ENCODE data around the gene TMEM63A. TPM values are rescaled to one million over a fixed set of nuclear protein-coding genes. Genes with fewer than 3 reads are reported as not detected.
A peak's percentile ranks its signal among the peaks of the same experiment; 100 is the strongest.

TMEM63A gene
- total and polyA plus RNA-seq, 2 of the 13 experiments (the other 11 are each of a cell fraction or from before 2014, with no cell fraction given), result 23.9 to 53.3 TPM

GRCh38 chr1:225813214-225813964 lies 68.8 kb downstream of the TMEM63A start (continued):
- TF ChIP-seq, protein P1, sequence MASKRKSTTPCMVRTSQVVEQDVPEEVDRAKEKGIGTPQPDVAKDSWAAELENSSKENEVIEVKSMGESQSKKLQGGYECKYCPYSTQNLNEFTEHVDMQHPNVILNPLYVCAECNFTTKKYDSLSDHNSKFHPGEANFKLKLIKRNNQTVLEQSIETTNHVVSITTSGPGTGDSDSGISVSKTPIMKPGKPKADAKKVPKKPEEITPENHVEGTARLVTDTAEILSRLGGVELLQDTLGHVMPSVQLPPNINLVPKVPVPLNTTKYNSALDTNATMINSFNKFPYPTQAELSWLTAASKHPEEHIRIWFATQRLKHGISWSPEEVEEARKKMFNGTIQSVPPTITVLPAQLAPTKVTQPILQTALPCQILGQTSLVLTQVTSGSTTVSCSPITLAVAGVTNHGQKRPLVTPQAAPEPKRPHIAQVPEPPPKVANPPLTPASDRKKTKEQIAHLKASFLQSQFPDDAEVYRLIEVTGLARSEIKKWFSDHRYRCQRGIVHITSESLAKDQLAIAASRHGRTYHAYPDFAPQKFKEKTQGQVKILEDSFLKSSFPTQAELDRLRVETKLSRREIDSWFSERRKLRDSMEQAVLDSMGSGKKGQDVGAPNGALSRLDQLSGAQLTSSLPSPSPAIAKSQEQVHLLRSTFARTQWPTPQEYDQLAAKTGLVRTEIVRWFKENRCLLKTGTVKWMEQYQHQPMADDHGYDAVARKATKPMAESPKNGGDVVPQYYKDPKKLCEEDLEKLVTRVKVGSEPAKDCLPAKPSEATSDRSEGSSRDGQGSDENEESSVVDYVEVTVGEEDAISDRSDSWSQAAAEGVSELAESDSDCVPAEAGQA (IDR thresholded peaks at IDR 0.05; ENCODE audit: low read depth), result peak; percentile 78; the same call in 1 of the 2 replicates
- TF ChIP-seq, protein P1 (CRISPR knock-in tag; IDR thresholded peaks at IDR 0.05; ENCODE audit: borderline replicate concordance), result peak; percentile 57; the same call in 1 of the 2 replicates
- TF ChIP-seq SIX4 (CRISPR knock-in tag; IDR thresholded peaks at IDR 0.05), result peak; percentile 85
- TF ChIP-seq MYC (CRISPR knock-in tag; IDR thresholded peaks at IDR 0.05; ENCODE audit: borderline replicate concordance), result peak; percentile 80; the same call in 1 of the 2 replicates
- TF ChIP-seq THAP7 (CRISPR knock-in tag; IDR thresholded peaks at IDR 0.05), result peak; percentile 75
- TF ChIP-seq MYPOP (CRISPR knock-in tag; IDR thresholded peaks at IDR 0.05), result peak; percentile 83; the same call in 1 of the 2 replicates
- TF ChIP-seq, protein P2, sequence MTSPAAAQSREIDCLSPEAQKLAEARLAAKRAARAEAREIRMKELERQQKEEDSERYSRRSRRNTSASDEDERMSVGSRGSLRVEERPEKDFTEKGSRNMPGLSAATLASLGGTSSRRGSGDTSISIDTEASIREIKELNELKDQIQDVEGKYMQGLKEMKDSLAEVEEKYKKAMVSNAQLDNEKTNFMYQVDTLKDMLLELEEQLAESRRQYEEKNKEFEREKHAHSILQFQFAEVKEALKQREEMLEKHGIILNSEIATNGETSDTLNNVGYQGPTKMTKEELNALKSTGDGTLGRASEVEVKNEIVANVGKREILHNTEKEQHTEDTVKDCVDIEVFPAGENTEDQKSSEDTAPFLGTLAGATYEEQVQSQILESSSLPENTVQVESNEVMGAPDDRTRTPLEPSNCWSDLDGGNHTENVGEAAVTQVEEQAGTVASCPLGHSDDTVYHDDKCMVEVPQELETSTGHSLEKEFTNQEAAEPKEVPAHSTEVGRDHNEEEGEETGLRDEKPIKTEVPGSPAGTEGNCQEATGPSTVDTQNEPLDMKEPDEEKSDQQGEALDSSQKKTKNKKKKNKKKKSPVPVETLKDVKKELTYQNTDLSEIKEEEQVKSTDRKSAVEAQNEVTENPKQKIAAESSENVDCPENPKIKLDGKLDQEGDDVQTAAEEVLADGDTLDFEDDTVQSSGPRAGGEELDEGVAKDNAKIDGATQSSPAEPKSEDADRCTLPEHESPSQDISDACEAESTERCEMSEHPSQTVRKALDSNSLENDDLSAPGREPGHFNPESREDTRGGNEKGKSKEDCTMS (CRISPR knock-in tag; conservative IDR thresholded peaks at IDR 0.05), result no peak
- TF ChIP-seq RORA (CRISPR knock-in tag; IDR thresholded peaks at IDR 0.05), result no peak
- peak; percentile 92 for TF ChIP-seq ZNF557 (CRISPR knock-in tag; IDR thresholded peaks at IDR 0.05)
- peak; percentile 65 for TF ChIP-seq ZFP91 (CRISPR knock-in tag; IDR thresholded peaks at IDR 0.05; ENCODE audit: borderline replicate concordance)
- TF ChIP-seq ZBTB3 (CRISPR knock-in tag; IDR thresholded peaks at IDR 0.05; ENCODE audit: borderline replicate concordance, low read depth), result peak; percentile 82; the same call in 1 of the 2 replicates
- TF ChIP-seq EED (CRISPR knock-in tag; IDR thresholded peaks at IDR 0.05), result no peak
- peak; percentile 69; the same call in 1 of the 2 replicates for TF ChIP-seq ZNF564 (CRISPR knock-in tag; IDR thresholded peaks at IDR 0.05)

Measured in HepG2 (cell line).